DMS79 (cell line): ENCODE measurements around the gene ASTN2.
A peak's percentile ranks its signal among the peaks of the same experiment; 100 is the strongest.

Experiments used
- DNase-seq: peaks from one replicate; lab custom pipeline; 2025; lab: John Stamatoyannopoulos, UW

The ASTN2 gene

GRCh38 chr9:116749772-116750171, 665.1 kb downstream of the ASTN2 start:
- no peak for DNase-seq

- DNase-seq, result no peak
These were observed 665.7 kb downstream of the ASTN2 start for GRCh38 chr9:116749176-116749575.

GRCh38 chr9:116741742-116742141, 673.1 kb downstream of the ASTN2 start:
- DNase-seq, result no peak

- DNase-seq, result no peak
These were observed 673.6 kb downstream of the ASTN2 start for GRCh38 chr9:116741086-116741740.

- DNase-seq, result peak; percentile 11
These were observed 677.7 kb downstream of the ASTN2 start for GRCh38 chr9:116737152-116737546.

DNA sequence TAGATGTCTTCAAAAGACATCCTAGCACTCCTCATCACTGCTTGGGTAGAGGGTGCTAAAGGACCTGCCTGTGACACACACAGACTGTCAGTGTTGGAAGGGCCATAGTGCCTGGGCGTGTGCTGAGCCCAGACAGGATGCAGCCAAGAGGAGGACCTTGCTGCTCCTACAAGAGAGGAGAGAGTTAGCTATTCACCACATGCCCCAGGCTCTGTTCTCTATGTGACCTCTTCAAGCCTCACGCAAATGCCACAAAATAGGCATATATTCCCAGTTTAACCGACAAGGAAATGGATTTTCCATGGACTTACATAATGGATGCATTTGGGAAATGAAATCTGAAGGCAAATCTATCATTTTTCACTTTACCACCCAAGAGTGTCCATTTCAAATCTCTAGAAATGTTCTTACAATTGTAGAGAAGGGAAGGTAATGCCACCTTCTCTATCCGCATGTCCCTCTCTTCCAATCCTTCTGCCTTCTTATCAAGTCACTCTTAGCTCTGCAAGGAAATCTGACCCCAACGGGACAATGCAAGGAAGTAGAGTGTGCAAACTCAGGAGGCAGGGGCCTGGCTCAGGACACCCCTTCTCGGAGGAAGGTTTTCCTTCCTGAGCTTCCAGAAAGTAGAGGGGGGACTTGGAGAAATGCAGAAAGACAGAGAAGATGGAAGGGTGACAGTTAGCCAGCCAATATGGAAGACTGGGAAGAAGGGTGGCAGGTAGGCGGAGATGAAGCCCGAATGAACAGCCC, 678.3 kb downstream of the ASTN2 start:
- no peak for DNase-seq

GRCh38 chr9:116733010-116733641, 681.7 kb downstream of the ASTN2 start:
- no peak for DNase-seq

- DNase-seq, result no peak
These were observed 688.3 kb downstream of the ASTN2 start for GRCh38 chr9:116726602-116727001.

GRCh38 chr9:116724123-116724522, 690.7 kb downstream of the ASTN2 start:
- no peak for DNase-seq

DNA sequence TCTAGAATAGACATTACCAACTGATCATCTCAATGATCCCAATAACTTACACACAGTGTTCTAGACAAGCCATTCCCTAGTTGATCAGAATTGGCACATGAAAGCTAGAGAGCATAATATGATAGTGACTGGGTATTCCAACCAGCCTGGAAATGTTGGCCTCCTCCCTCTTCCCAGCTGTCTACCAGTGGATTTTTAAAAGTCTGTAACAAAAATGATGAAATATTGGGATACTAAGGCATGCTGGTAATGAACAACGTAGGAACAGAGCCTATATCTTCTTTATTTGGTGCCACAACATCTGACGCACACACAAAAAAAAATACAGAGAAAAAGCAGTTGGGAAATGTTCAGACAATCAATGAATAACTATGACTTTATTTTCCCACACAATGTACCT, 692.9 kb downstream of the ASTN2 start:
- DNase-seq, result no peak

DNA sequence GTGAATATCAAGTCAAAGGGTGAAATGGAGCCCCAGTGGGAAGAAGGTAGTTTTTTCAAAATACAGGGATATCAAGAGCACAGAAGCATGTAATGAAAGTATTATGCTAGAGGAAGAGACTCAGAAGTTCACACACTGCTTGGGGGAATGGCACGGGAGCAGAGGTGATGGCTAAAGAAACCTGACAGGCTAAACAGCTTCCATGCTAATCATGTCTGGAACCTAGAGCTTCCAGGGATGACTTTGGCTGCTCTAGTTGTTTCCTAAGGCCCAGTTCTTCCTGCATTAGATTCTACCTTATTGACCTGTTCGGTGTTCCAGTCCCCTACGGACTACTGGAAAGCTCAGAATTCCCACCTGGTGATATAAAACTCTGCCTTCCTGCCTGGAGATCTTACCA, 693.4 kb downstream of the ASTN2 start:
- no peak for DNase-seq

- no peak for DNase-seq
These were observed 694.7 kb downstream of the ASTN2 start for GRCh38 chr9:116720111-116720510.

GRCh38 chr9:116718111-116718510, 696.7 kb downstream of the ASTN2 start:
- DNase-seq, result no peak

DNA sequence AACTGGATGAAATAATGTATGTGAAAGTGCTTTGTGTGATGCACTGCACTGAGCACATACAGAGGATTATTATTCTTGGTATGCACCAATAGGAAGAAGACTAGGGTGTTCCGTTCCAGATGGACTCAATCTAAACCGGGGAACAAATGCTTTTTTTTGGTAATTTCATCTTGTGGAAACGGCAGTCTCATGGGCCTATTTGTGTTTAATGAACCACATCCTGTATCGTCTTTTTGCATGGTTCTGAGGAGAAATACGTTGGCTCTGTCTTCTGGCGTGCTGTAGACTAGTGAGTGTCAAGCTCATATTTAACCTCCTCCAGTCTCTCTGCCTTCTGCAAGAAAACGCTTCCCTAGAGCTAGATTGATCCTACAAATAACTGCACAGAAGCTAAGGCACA, 697.7 kb downstream of the ASTN2 start:
- DNase-seq, result no peak

GRCh38 chr9:116716438-116716837, 698.4 kb downstream of the ASTN2 start:
- DNase-seq, result no peak

DNA sequence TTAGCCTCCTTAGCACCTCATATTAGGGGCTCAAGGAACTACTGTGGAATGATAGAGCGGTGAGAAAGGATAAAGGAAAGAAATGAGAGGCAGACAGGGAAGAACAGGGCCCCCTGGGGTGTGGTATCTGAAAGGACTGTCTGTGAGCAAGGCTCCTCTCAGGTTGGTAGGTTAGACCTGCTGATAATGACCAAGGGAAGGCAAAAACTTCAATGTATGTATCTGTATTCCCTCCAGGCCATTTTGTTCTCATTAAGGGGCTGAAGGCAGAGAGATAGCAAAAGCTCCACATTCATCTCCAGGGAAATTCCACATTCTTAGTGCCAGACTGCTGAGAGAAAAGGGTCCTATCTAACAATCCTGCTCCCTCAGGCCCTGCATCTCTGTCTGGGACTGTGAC, 699.1 kb downstream of the ASTN2 start:
- DNase-seq, result no peak

DNA sequence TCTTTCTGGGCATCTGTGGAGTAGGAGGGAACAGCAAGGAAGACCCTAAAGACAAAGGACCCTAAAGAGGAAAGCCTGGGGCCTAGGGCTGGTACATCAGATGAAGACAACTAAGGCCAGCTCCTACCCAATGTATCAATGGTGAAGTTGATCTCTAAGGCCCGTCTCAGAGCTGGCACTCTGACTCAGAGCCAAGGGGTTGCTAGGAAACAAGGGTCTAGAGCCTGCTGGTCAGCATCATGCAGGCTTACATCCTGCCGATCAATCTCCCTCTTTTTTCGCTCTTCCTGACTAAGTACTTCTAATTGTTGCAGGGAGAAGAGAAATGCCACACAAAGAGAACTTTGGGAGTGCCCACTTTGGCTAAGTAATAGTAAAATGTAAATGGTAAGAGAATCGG, 701.6 kb downstream of the ASTN2 start:
- peak; percentile 42 for DNase-seq

- no peak for DNase-seq
These were observed 702.1 kb downstream of the ASTN2 start for GRCh38 chr9:116712781-116713180.

DNA sequence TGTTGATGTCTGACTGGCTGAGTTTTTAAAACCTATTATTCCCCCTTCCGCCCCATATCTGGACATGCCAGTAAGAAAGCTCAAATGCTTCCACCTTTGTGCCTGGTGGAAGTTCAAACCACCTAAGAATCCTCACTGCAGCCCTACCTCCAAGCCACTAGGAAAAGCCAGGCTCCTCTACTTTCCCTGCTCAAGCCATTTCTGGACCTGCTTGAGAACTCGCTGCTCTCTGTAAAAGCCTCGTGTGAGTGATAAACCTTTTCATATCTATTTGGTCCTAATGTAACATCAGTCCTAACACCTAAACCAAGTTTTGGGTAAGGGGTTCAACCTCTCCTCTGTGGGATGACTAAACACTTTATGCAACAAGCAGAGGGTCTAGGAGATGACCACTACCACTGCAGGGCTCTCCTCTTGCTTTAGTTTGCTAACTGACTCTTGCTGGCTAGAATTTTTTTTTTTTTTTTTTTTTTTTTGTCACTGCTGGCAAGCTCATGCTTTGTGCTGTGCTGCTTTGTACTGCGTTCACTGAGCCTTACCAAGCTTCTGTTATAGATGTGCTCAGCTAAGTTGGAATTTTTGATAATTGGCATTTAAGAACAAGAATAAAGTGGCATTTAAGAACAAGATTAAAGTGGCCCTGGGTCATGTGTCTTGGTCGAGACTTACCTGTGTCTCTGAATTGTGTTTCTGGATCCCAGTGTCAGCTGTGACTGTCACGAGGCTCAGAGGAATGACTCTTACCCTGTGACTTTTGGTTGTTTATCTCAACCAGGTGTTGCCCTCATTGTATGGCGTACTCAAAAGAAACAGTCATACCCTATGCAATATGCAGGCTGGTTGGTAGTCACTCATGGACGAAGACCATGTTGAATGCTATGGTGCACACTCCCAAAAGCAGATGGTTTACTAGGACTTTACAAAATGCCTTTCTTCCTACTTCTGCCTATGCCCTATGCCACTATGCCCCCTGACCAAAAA, 708.3 kb downstream of the ASTN2 start:
- no peak for DNase-seq

DNA sequence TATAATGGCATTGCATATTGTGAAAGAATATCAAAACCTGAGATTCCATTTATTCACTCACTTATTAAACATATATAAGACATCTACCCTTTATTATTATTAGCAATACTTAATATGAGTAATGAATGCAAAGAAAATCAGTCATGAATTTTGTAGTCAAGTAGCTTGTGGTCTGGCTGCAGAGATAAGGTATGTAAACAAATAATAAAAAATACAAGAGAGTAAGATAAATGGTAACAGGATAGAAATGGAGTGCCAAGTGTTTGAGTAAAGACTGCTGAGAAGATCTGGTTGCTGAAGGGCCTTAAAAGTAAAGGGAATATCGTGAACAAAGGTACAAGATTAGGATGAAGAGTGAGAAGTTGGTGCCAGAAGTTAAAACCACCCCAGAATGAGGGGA, 709.3 kb downstream of the ASTN2 start:
- peak; percentile 84 for DNase-seq

DNA sequence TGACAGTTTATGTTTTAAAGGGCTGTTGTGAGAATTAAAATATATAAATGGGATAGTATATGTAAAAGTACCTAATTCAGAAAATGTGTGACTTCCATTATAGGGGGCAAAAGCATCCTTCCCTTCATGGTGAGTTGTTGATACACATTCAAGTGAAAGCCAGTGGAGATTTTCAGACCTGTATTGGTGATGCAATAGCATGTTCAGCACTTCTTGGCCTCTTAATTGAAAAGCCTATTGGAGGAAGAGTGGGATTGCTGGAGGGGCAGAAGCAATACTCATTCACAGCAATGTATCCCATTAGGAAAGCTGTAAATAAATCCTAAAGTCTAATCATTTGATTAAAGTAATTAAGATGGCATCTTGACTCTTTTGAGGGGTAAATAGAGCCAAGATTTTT, 710.4 kb downstream of the ASTN2 start:
- DNase-seq, result no peak

GRCh38 chr9:116703634-116704033, 711.2 kb downstream of the ASTN2 start:
- DNase-seq, result no peak
